NOMO-1 treated with DMSO at 0.1 percent for 48 hours (cell line): ENCODE measurements around the gene CDADC1.

Experiments
- DNase-seq: peaks from one replicate; lab custom pipeline; 2025; ENCODE audit not compliant: unreplicated experiment; lab: John Stamatoyannopoulos, UW

CDADC1 gene

GRCh38 chr13:49235856-49236431 lies 11.8 kb upstream of the CDADC1 start:
- DNase-seq: no peak

GRCh38 chr13:49238621-49239020 lies 9.1 kb upstream of the CDADC1 start:
- no peak for DNase-seq

GRCh38 chr13:49240017-49240416 lies 7.7 kb upstream of the CDADC1 start:
- DNase-seq: no peak

- DNase-seq: no peak
These were observed 6.4 kb upstream of the CDADC1 start for GRCh38 chr13:49241296-49241695.

GRCh38 chr13:49245101-49245500 lies 2.6 kb upstream of the CDADC1 start:
- DNase-seq: no peak

DNA sequence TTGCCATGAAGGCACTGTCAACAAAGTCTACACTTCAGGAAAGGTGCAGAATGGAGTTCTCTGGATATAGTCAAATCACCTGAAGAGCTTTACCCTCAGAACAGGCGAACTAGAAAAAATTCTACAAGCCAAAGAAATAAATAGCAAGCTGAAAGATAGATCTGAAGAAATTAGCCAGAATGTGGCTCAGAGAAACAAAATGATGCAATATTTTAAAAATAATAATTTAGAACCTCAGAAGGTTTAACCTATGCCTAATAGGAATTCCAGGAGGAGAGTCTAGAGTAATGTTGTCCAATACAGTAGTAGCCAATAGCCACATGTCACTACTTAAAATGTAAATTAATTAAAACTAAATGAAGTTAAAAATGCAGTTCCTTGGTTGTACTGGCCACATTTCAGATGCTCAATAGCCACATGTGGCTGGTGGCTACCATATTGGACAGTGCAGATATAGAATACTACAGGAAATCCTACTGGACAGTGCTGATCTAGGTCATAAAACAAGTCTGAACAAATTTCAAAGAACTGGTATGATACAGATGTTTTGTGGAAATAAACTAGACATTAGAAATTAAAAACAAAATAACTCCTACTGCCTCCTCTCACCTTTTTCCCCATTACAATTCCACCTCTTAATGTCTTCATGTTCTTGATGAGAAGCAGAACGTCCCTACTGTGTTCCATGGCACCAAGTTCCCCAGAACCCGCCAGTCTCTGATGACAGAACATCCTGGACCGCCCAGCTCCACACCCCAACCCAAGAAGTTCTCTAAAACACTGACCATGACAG lies 679 bp upstream of the CDADC1 start:
- DNase-seq: no peak

- DNase-seq: no peak
These were observed 887 bp downstream of the CDADC1 start for GRCh38 chr13:49248622-49249002.

DNA sequence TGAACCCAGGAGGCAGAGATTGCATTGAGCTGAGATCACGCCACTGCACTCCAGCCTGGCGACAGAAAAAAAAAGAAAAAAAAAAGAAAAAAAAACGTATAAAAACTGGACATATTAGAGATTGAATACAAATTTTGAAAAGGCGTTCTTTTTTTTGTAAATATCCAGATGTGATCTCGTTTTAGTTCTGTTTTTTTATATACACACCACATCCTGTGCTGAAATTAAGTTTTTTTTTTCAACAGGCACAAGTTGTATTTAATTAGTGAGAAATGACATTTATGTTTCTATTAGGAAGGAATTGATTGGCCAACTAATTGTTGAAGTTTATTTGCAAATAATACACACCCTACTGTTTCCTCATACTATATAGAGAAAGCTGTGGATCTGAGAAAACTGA lies 3.6 kb downstream of the CDADC1 start:
- DNase-seq: no peak

- DNase-seq: no peak
These were observed 5.6 kb downstream of the CDADC1 start for GRCh38 chr13:49253310-49253709.

GRCh38 chr13:49254007-49254406 lies 6.3 kb downstream of the CDADC1 start:
- DNase-seq: no peak

GRCh38 chr13:49256841-49257240 lies 9.1 kb downstream of the CDADC1 start:
- DNase-seq: no peak

DNA sequence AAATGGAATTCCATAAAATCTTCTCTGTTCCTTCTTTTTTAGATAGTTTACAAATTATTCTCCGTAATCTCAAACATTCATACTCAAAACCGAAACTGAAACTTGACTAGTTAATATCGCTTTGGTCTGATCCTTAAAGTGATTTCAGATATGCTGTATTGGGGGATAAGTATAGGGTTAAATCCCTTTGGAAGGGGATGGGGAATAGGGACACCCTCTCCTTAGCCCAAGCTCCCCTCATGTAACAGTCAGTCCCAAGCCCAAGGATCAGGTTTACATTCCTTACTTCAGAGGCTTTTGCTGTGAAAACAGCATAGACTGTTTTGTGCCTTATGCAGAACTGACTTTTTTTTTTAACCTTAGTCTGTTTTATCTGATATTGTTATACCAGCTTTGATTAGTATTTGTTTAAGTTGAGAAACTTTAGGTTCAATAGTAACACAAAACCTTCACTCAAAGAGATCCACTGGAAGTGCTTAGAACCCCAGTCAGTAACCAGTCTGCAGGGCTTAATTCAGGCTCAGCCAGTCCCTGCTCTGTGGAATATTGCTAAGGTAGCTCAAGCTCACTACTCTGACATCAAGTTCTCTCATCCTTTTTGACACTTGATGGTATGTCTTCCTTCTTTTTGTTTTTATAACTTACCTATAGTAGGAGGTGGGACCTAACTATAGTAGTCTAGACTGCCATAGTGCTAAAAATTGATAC lies 10.5 kb downstream of the CDADC1 start:
- no peak for DNase-seq

DNA sequence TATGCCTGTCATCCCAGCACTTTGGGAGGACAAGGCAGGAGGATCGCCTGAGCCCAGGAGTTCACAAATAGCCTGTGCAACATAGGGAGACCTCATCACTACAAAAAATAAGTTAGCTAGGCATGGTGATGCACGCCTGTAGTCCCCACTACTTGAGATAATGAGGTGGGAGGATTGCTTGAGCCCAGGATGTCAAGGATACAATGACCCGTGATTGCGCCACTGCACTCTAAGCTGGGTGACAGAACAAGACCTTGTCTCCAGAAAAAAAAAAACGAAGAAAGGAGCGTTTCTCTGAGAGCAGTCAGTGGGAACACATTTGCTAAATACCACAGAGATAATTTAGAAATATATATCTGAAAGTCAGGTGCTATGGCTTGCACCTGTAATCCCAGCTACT lies 11.9 kb downstream of the CDADC1 start:
- DNase-seq: no peak

DNA sequence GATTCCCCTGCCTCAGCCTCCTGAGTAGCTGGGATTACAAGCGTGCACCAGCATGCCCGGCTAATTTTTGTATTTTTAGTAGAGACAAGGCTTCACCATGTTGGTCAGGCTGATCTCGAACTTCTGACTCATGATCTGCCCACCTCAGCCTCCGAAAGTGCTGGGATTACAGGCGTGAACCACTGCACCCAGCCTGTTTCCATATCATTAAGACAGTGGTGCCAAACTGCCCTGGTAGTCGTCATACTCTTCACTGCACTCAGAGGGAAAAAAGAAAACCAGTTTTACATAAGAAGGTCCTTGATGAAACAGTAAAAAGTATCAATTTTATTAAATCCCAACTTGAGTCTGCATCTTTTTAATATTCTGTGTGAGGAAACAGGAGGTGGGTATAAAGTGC lies 14.9 kb downstream of the CDADC1 start:
- no peak for DNase-seq

DNA sequence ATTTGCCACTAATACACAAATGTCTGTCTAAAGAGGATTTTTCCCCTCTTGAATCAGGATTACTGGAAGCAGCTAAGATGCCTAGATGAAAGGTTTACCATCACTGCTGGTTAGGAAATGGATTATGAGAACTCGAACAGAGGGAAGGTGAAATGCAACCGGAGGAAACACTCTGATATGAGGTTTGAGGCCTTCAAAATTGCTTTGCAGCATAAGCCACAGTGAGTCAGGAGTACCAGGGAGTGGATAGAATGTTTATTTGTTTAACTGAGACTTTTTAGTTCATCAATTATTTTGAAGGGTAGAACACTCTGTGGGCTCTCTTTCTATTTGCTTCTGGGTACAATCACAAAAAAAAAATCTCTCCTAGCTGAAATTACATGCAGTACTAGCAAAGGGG lies 18.1 kb downstream of the CDADC1 start:
- no peak for DNase-seq

DNA sequence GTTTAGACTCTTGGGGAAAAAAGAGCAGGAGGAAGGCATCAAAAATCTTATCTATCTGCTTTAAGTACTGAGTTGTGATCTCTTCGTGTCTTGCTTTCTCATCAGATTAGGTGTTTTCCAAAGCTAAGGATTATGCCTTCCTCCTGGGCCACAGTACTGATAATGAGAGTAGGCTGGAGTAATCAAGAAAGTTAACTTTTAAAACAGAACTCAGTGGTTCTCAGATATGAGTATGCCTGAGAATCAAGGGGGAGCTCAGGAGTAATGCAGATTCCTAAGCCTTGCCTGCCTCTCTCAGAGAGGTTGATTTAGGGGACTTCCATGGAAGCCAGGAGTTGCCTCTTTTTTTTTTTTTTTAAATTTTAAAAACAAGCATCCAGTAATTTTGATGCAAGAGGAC lies 23.5 kb downstream of the CDADC1 start:
- DNase-seq: no peak

- no peak for DNase-seq
These were observed 24.6 kb downstream of the CDADC1 start for GRCh38 chr13:49272296-49272695.

DNA sequence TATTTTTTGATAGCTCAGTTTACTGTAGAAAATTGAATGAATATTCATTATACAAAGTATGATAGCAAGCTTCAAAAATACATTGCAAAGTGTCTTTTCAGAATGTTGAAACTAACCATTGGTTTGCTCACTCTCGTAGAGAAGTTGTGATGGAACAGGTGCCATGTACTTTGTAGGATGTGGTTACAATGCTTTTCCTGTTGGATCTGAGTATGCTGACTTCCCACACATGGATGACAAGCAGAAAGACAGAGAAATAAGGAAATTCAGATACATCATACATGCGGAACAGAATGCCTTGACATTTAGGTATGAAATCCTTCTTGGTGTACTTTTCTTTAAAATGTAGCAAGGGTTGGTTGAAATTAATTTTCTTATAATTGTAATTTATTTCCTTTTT lies 30.5 kb downstream of the CDADC1 start:
- no peak for DNase-seq

DNA sequence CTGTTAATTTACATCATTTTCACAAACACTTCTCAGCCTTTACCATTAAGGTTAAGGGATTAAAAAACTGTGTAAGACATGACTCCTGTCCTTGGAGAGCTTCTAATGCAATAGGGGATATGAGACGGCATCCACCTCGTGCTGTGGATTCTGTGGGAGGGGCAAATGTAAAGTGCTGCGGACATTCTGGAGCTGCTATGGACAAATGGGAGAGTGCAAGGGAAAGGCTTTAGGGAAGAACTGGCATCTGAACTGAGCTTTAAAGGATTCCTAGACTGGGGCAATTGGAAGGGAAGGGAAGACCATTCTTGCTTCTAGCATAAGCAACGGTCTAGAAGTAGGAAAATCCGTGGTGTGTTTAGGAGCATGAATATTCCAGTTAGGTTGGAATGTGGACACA lies 31.4 kb downstream of the CDADC1 start:
- DNase-seq: no peak

DNA sequence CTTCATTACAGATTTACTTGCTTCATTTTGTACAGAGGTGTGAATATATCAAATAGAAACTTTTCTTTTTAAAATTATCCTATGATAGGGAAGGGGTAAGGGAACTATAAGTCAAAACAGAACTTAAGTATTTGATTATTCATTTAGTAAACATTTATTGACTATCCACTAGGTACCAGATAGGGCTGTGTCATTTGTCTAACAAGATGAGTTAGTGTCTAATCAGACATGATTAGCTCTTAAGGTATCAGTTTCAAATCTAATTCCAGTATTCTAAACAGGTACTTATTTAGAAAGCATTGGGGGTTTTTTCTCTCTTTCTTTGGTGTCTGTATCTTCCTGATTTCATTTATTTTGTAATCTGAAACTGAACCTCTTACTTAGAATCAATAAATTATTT lies 32.2 kb downstream of the CDADC1 start:
- no peak for DNase-seq

DNA sequence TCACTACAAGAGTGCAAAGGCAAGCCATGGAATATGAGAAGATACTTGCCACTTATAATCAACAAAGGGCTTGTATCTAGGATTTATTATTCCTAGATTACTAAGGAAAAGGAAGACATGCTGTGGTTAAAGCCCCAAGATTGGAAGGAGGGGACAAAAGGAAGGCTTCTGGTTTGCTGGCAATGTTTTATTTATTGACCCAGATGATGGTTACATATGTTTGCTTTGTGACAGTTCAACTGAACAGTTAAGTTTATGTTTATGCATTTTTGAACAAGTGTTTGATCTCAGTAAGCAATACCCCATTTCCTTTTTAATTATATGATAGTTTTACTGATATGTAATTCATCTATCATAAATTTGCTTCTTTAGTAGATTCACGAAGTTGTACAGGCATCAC lies 40.3 kb downstream of the CDADC1 start:
- DNase-seq: no peak

- DNase-seq: no peak
These were observed 40.7 kb downstream of the CDADC1 start for GRCh38 chr13:49288458-49288857.
